Endothelial cell of umbilical vein (primary cell): ENCODE measurements around the gene BTBD19.

Source experiments
- EZH2 ChIP-seq: IDR thresholded peaks from 2 replicates; pipeline ENCODE4 v1.6.1; 2012; ENCODE audit warnings: borderline replicate concordance, low read depth, mild to moderate bottlenecking, moderate library complexity, low read length, inconsistent platforms; ENCODE audit not compliant: severe bottlenecking
- FOS ChIP-seq: IDR thresholded peaks from 2 replicates; pipeline ENCODE4 v1.6.1; 2011; ENCODE audit warnings: mild to moderate bottlenecking, low read length, moderate library complexity, borderline replicate concordance; ENCODE audit not compliant: insufficient read depth
- GATA2 ChIP-seq: IDR thresholded peaks from 2 replicates; pipeline ENCODE4 v1.7.0; 2011; ENCODE audit warnings: low read depth, mild to moderate bottlenecking, moderate library complexity, mixed read lengths, low read length; ENCODE audit not compliant: insufficient read length, insufficient read depth
- JUN ChIP-seq: IDR thresholded peaks from 2 replicates; pipeline ENCODE4 v1.6.1; 2011; ENCODE audit warnings: borderline replicate concordance, low read depth; ENCODE audit not compliant: insufficient read length, insufficient read depth
- MAX ChIP-seq: IDR thresholded peaks from 2 replicates; pipeline ENCODE4 v1.6.1; 2011; ENCODE audit not compliant: insufficient read depth, insufficient read length
- MYC ChIP-seq: IDR thresholded peaks from one replicate; pipeline ENCODE4 v1.6.1; 2011; ENCODE audit warnings: mild to moderate bottlenecking, low read depth, low read length
- POLR2A ChIP-seq: IDR thresholded peaks from 2 replicates; pipeline ENCODE4 v1.6.1; 2012; ENCODE audit warnings: low read depth, mild to moderate bottlenecking, control low read depth, low read length
- POLR2AphosphoS5 ChIP-seq: IDR thresholded peaks from 2 replicates; pipeline ENCODE4 v1.6.1; 2012; ENCODE audit warnings: low read depth, mild to moderate bottlenecking, control low read depth, low read length, moderate library complexity; ENCODE audit not compliant: insufficient read depth
- TF ChIP-seq, protein P1 (sequence below), 2 donors: IDR thresholded peaks; 1 replicate in 1 of 2; 2 replicates in 1 of 2; pipeline ENCODE4 v1.5.1; 2011; ENCODE audit warnings: low read length in 2 of 2, mild to moderate bottlenecking in 2 of 2, moderate library complexity in 2 of 2, control low read depth in 1 of 2, inconsistent platforms in 1 of 2, low read depth in 1 of 2; ENCODE audit not compliant: insufficient read depth in 1 of 2; ENCODE audit errors: extremely low read depth in 1 of 2

DNA sequence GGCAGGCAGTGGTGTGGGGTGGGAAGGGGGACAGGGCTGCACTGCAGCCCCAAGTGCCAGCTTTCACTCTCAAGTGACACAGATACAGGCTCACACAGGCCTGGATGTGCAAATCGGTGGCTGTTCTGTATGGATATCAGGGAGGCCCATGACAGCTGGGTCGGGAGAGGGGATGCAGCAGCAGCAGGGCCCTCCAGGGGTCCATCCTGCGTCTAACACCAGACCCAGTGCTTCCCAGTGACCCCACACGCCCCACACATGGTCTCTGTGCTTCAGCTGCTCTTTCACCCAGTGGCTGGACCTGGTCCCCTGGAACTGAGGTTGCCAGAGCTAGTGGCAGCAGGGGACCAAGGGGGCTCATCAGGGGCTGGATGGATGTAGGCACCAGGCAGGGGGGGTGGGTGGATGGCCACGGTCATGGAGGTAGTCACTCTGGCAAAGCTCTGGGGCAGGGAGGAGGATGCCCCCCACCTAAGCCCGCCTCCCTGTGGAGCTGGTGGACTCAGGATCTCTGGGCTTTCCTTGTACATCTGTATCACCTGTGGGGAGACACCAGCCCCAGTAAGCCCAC is 13.9 kb downstream of the BTBD19 start:
- TF ChIP-seq, protein P1, sequence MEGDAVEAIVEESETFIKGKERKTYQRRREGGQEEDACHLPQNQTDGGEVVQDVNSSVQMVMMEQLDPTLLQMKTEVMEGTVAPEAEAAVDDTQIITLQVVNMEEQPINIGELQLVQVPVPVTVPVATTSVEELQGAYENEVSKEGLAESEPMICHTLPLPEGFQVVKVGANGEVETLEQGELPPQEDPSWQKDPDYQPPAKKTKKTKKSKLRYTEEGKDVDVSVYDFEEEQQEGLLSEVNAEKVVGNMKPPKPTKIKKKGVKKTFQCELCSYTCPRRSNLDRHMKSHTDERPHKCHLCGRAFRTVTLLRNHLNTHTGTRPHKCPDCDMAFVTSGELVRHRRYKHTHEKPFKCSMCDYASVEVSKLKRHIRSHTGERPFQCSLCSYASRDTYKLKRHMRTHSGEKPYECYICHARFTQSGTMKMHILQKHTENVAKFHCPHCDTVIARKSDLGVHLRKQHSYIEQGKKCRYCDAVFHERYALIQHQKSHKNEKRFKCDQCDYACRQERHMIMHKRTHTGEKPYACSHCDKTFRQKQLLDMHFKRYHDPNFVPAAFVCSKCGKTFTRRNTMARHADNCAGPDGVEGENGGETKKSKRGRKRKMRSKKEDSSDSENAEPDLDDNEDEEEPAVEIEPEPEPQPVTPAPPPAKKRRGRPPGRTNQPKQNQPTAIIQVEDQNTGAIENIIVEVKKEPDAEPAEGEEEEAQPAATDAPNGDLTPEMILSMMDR (IDR thresholded peaks at IDR 0.05; ENCODE audit: extremely low read depth in 1 of 2, insufficient read depth in 1 of 2, low read depth in 1 of 2, low read length in 2 of 2): no peak
- TF ChIP-seq EZH2 (no peak), POLR2A (no peak), FOS (no peak), MYC (no peak), POLR2AphosphoS5 (no peak), GATA2 (no peak), MAX (no peak), JUN (no peak)
